Prostate gland (tissue), 2 donors: Measurements from ENCODE around the gene TWF1. TPM values are rescaled to one million over a fixed set of nuclear protein-coding genes. Genes with fewer than 3 reads are reported as not detected.
A peak's percentile ranks its signal among the peaks of the same experiment; 100 is the strongest.
"Not testable (repeated sequence)": the region's sequence is repeated elsewhere in the genome, so short reads cannot be mapped to it uniquely, and the experiment has no call there.

Source experiments
- DNase-seq: peaks from one replicate; pipeline ENCODE4 v3.0.0-alpha.2; 2019; ENCODE audit warnings: low spot score
- H3K27ac ChIP-seq, 2 donors: fragments of 200-600 bp; sonication (generic); 2 replicates each; pipeline ENCODE4 v1.5.1; 2017 to 2019
- H3K27me3 ChIP-seq: fragments of 200-600 bp; sonication (generic); replicated peaks from 2 replicates; pipeline ENCODE4 v1.5.1; 2019; ENCODE audit not compliant: insufficient read depth
- H3K36me3 ChIP-seq, 2 donors: fragments of 200-600 bp; sonication (generic); 1 replicate in 1 of 2; 2 replicates in 1 of 2; pipeline versions ENCODE4 v1.5.1 to v1.8.1; 2017 to 2019
- H3K4me1 ChIP-seq: fragments of 200-600 bp; sonication (generic); replicated peaks from 2 replicates; pipeline ENCODE4 v1.5.1; 2019
- H3K4me3 ChIP-seq, 2 donors: fragments of 200-600 bp; sonication (generic); 2 replicates each; pipeline ENCODE4 v1.5.1; 2017 to 2019
- H3K9me3 ChIP-seq: fragments of 200-600 bp; sonication (generic); 2 replicates; pipeline ENCODE4 v1.5.1; 2017
- POLR2A ChIP-seq: fragments of 450-650 bp; IDR thresholded peaks from one replicate; pipeline ENCODE4 v1.6.1; 2016; ENCODE audit warnings: antibody characterized with exemption, mild to moderate bottlenecking
- POLR2AphosphoS5 ChIP-seq: sonication (generic); formaldehyde crosslinking; IDR thresholded peaks from one replicate; pipeline ENCODE4 v1.6.1; 2017; ENCODE audit warnings: antibody characterized with exemption
- WGBS: methylation state at CpG from one replicate; pipeline ENCODE4 v1.1.5; 2018; 5-methylcytosine and 5-hydroxymethylcytosine counted together
- intact Hi-C: fragments of 100-400 bp; cut with DNase I; formaldehyde crosslinking; loops from one replicate; pipeline ENCODE4 v1.14.2; 2022
- total RNA-seq, 2 donors: library from RNA; depleted of rRNA; stranded (reverse); fragments of >200 nt; gene quantifications; one replicate each; pipeline ENCODE4 v1.1.0, GENCODE V29; 2016
- TF ChIP-seq, protein P1 (sequence below), 4 experiments: fragments of 200-600 bp in 2 of 4; fragments of 450-650 bp in 2 of 4; sonication (generic) in 2 of 4; IDR thresholded peaks; 1 replicate in 3 of 4; 2 replicates in 1 of 4; pipeline ENCODE4 v1.5.1; 2016 to 2019; ENCODE audit warnings: antibody characterized with exemption in 4 of 4, mild to moderate bottlenecking in 2 of 4, moderate library complexity in 2 of 4

Gene TWF1
- total RNA-seq, result 100 to 1,000 TPM in 1 of 2 donors, 10 to 100 TPM in 1; 64.5 to 114 TPM

GRCh38 chr12:43805860-43806736 lies at the start of gene TWF1:
TWF1 (minus strand) TSS chr12:43806317; CDS start chr12:43806245, 72 bp downstream.
- Histone ChIP-seq H3K9me3 (no peaks in the 10 kb centered on the region), H3K4me1 (no peaks in the 10 kb centered on the region), H3K36me3 (no peaks in the 10 kb centered on the region), H3K27me3 (no peaks in the 10 kb centered on the region), H3K27ac (peak within 1 kb of the TSS; percentile 93 to 96), H3K4me3 (peak within 1 kb of the TSS; percentile 84 to 88)
- no peak for TF ChIP-seq POLR2AphosphoS5
- TF ChIP-seq, protein P1, sequence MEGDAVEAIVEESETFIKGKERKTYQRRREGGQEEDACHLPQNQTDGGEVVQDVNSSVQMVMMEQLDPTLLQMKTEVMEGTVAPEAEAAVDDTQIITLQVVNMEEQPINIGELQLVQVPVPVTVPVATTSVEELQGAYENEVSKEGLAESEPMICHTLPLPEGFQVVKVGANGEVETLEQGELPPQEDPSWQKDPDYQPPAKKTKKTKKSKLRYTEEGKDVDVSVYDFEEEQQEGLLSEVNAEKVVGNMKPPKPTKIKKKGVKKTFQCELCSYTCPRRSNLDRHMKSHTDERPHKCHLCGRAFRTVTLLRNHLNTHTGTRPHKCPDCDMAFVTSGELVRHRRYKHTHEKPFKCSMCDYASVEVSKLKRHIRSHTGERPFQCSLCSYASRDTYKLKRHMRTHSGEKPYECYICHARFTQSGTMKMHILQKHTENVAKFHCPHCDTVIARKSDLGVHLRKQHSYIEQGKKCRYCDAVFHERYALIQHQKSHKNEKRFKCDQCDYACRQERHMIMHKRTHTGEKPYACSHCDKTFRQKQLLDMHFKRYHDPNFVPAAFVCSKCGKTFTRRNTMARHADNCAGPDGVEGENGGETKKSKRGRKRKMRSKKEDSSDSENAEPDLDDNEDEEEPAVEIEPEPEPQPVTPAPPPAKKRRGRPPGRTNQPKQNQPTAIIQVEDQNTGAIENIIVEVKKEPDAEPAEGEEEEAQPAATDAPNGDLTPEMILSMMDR (IDR thresholded peaks at IDR 0.05), result peak in 2 of 4 experiments; percentile 13 to 20
- peak; percentile 50 for TF ChIP-seq POLR2A
- DNase-seq, result peak; percentile 84
- WGBS, result under 1% methylated on average over 61 of the region's 89 CpGs
- intact Hi-C loops, result loop anchor here (5.0 kb wide), 2 partner anchors 49 to 76 kb away; partner anchors contain the start of genes IRAK4 and PUS7L

DNA sequence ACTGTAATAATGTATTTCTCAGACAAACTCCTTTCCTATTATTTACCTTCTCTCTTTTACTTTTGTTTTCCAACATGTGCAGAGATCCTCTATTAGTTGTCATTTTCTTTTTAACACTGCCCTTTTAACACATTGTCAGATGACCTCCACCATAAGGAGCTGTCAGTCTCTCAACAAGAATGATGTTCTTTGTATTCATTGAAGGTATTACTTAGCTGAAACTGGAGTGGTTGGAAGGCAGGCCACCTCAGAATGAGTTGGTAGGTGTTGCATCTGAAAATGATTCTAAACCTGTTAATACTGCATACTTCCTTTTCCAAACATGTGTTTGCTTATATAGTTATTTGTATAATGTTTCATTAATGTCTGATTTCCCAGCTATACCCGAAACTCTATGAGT lies 46.6 kb upstream of the TWF1 start:
- Histone ChIP-seq H3K36me3 (no peaks in the 10 kb centered on the region), H3K27me3 (no peaks in the 10 kb centered on the region), H3K4me3 (no peak overlapping the region), H3K9me3 (no peaks in the 10 kb centered on the region), H3K27ac (no peak overlapping the region), H3K4me1 (no peaks in the 10 kb centered on the region)
- intact Hi-C loops, result no loop called here
- DNase-seq, result no peak
- TF ChIP-seq, protein P1 (IDR thresholded peaks at IDR 0.05), result no peak
- no peak for TF ChIP-seq POLR2AphosphoS5
- TF ChIP-seq POLR2A, result no peak
- 96% methylated on average over 1 of the region's 1 CpG for WGBS

DNA sequence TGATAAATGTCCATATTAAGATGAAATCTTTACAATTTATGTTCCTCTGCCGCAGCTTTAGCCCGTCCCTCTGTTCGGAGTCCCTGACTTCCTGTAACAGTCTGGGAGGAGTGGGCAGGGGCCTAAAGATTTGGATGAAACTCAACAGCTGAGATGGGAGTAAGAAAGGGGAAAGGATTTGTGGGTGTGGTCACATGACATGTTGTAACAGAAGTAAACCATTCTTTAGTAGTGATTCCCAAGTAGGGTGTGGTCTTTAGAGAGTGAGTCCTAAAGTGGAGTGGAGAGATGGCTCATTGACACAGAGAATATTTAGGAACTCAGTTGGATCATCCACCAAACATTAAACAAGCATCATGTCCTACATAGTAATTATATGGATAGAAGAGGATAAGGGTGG lies 42.7 kb upstream of the TWF1 start:
- TF ChIP-seq POLR2AphosphoS5 (no peak), POLR2A (no peak)
- TF ChIP-seq, protein P1 (IDR thresholded peaks at IDR 0.05), result no peak
- H3K36me3 ChIP-seq, result no peaks in the 10 kb centered on the region
- no peak overlapping the region for H3K27ac ChIP-seq
- WGBS, result 95% methylated on average over 3 of the region's 3 CpGs
- no peaks in the 10 kb centered on the region for H3K4me1 ChIP-seq
- no peaks in the 10 kb centered on the region for H3K9me3 ChIP-seq
- intact Hi-C loops, result no loop called here
- H3K4me3 ChIP-seq, result no peak overlapping the region
- no peaks in the 10 kb centered on the region for H3K27me3 ChIP-seq
- DNase-seq, result no peak

DNA sequence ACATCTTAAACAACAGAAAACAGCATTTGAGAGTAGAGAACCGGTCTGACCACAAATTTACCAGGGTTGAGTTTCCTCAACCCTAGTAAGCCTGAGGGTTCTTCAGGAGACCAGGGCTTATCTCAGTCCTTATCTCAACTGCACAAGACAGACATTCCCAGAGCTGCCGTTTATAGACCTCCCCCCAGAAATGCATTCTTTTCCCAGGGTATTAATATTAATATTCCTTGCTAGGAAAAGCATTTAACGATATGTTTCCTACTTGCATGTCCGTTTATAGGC lies 42.0 kb upstream of the TWF1 start:
- Histone ChIP-seq H3K27ac (no peak overlapping the region), H3K4me1 (no peaks in the 10 kb centered on the region), H3K4me3 (no peak overlapping the region), H3K9me3 (no peaks in the 10 kb centered on the region), H3K36me3 (no peaks in the 10 kb centered on the region), H3K27me3 (no peaks in the 10 kb centered on the region)
- WGBS, result 84% methylated on average over 4 of the region's 4 CpGs
- DNase-seq, result no peak
- TF ChIP-seq, protein P1 (IDR thresholded peaks at IDR 0.05), result no peak
- TF ChIP-seq POLR2AphosphoS5, result no peak
- TF ChIP-seq POLR2A, result no peak
- intact Hi-C loops, result no loop called here

DNA sequence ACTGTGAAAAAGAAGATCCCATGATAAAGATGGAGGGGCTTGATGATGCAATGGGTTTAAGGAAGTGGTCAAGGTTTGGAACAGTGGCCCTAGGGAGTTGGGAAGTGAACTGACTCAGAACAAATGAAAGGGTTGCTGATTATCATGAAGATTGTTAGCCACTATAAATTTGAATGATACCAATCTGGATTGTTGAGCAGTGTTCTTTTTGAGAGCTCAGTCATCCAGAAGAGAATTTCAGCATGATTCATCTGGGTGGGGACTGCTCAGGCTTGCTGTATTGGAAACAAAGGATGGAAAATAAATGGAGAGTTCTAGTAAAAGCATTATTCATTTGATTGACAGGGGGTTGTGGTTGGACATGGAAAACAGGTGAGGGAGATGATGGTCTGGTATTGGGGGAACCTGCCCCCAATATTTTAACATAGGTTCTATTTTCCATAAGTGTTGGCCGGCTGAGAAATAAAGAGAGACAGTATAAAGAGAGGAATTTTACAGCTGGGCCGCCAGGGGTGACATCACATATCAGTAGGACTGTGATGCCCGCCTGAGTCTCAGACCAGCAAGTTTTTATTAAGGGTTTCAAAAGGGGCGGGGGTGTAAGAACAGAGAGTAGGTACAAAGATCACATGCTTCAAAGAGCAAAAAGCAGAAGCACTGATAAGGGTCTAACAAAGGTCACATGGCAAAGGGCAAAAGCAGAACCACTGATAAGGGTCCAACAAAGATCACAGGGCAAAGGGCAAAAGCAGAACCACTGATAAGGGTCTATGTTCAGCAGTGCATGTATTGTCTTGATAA lies 41.5 kb upstream of the TWF1 start:
- intact Hi-C loops, H3K27me3 ChIP-seq, H3K36me3 ChIP-seq, H3K4me3 ChIP-seq, H3K4me1 ChIP-seq, H3K27ac ChIP-seq, H3K9me3 ChIP-seq, DNase-seq: not testable (repeated sequence)
- 82% methylated on average over 4 of the region's 4 CpGs for WGBS
